Ovary (tissue), 3 donors: ENCODE data around the gene NUTM2D.
"Not testable (repeated sequence)": the region's sequence is repeated elsewhere in the genome, so short reads cannot be mapped to it uniquely, and the experiment has no call there.

ENCODE experiments used
- POLR2A ChIP-seq: fragments of 450-650 bp; IDR thresholded peaks from one replicate; pipeline ENCODE4 v1.6.1; 2017; ENCODE audit warnings: antibody characterized with exemption, mild to moderate bottlenecking, moderate library complexity
- TF ChIP-seq, protein P1 (sequence below), 3 donors: fragments of 450-650 bp in 2 of 3; fragments of 200-600 bp in 1 of 3; IDR thresholded peaks; one replicate each; pipeline versions ENCODE4 v1.5.1 to v1.8.0; 2016 to 2022; ENCODE audit warnings: antibody characterized with exemption in 3 of 3, mild to moderate bottlenecking in 1 of 3
- donor health status: DM: no; HTN: no; CAD: no.

DNA sequence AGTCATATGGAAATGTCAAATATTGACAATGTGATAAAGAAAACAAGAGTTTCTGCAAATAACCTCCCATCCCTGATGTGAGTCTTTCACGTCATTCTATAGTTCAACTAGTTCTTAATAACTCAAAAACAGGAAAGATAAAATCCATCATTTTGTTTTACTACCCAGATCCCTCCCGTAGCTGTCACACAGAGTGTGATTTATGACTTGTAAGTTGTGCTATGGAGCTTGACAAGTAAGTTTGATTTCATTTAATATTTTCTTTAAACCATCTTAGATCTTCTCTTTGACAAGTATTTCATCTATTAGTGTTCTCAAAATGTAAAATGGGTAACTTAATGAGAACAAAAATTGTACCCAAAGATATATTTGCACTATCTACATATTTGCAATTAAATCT is 28.4 kb upstream of the NUTM2D start:
- not testable (repeated sequence) for TF ChIP-seq POLR2A
- TF ChIP-seq, protein P1, sequence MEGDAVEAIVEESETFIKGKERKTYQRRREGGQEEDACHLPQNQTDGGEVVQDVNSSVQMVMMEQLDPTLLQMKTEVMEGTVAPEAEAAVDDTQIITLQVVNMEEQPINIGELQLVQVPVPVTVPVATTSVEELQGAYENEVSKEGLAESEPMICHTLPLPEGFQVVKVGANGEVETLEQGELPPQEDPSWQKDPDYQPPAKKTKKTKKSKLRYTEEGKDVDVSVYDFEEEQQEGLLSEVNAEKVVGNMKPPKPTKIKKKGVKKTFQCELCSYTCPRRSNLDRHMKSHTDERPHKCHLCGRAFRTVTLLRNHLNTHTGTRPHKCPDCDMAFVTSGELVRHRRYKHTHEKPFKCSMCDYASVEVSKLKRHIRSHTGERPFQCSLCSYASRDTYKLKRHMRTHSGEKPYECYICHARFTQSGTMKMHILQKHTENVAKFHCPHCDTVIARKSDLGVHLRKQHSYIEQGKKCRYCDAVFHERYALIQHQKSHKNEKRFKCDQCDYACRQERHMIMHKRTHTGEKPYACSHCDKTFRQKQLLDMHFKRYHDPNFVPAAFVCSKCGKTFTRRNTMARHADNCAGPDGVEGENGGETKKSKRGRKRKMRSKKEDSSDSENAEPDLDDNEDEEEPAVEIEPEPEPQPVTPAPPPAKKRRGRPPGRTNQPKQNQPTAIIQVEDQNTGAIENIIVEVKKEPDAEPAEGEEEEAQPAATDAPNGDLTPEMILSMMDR (IDR thresholded peaks at IDR 0.05) = not testable (repeated sequence)
